ENCODE results near the gene SLC8A1.

SLC8A1 gene

DNA sequence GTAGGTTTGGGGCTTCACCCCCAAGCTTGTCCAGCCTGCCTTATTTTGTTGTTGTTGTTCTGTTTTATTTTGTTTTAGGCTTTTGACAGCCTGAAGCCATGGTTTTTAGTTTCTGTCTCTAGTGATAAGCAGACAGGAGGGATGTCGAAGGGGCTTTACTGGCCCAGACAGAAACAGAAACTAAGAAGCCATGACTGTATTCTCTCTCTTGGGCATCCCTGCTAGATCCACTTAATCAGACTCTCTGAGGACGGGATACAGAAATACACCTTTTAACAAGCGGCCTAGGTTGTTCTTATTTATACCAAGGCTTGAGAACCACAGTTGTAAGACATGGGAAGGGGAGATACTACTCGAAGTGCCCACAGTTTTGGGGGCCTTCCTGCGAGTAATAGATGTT lies 330.9 kb downstream of the SLC8A1 start:
- TF ChIP-seq SNAI2 (CRISPR knock-in tag; IDR thresholded peaks at IDR 0.05) (no peak), OSR1 (CRISPR knock-in tag; IDR thresholded peaks at IDR 0.05) (no peak), CSDC2 (CRISPR knock-in tag; IDR thresholded peaks at IDR 0.05) (no peak), ZNF8 (CRISPR knock-in tag; IDR thresholded peaks at IDR 0.05) (no peak)
- no peak for ATAC-seq

DNA sequence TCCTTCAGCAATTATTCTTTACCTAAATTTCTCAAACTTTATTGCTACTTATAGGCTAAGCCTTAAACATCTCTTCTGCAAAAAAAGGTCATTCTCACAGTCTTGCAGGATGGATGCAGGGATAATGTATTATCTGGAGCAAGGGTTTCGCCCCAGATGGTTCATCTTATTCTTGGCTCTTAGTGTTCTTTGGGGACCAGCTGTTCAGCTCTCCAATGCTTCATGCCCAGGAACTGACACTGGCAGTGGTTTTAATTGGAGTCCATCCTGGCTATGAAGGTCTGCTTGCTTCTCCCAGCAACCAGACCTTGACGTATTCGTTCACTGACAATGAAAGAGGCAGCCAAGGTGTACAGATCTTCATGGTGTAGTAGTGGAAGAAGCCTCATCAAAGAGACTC lies 331.9 kb downstream of the SLC8A1 start:
- ATAC-seq = no peak
- TF ChIP-seq GLIS3 (CRISPR knock-in tag; IDR thresholded peaks at IDR 0.05) = no peak
- TF ChIP-seq, protein P1, sequence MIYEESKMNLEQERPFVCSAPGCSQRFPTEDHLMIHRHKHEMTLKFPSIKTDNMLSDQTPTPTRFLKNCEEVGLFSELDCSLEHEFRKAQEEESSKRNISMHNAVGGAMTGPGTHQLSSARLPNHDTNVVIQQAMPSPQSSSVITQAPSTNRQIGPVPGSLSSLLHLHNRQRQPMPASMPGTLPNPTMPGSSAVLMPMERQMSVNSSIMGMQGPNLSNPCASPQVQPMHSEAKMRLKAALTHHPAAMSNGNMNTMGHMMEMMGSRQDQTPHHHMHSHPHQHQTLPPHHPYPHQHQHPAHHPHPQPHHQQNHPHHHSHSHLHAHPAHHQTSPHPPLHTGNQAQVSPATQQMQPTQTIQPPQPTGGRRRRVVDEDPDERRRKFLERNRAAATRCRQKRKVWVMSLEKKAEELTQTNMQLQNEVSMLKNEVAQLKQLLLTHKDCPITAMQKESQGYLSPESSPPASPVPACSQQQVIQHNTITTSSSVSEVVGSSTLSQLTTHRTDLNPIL (CRISPR knock-in tag; IDR thresholded peaks at IDR 0.05; ENCODE audit: low read depth) = no peak
- TF ChIP-seq ARNTL (CRISPR knock-in tag; IDR thresholded peaks at IDR 0.05; ENCODE audit: borderline replicate concordance, low read depth) = no peak
- TF ChIP-seq PPARA (CRISPR knock-in tag; IDR thresholded peaks at IDR 0.05; ENCODE audit: borderline replicate concordance) = no peak
- no peak for TF ChIP-seq CSDC2 (CRISPR knock-in tag; IDR thresholded peaks at IDR 0.05)
- TF ChIP-seq, protein P2, sequence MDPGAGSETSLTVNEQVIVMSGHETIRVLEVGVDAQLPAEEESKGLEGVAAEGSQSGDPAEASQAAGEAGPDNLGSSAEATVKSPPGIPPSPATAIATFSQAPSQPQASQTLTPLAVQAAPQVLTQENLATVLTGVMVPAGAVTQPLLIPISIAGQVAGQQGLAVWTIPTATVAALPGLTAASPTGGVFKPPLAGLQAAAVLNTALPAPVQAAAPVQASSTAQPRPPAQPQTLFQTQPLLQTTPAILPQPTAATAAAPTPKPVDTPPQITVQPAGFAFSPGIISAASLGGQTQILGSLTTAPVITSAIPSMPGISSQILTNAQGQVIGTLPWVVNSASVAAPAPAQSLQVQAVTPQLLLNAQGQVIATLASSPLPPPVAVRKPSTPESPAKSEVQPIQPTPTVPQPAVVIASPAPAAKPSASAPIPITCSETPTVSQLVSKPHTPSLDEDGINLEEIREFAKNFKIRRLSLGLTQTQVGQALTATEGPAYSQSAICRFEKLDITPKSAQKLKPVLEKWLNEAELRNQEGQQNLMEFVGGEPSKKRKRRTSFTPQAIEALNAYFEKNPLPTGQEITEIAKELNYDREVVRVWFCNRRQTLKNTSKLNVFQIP (CRISPR knock-in tag; IDR thresholded peaks at IDR 0.05; ENCODE audit: borderline replicate concordance, low read depth) = no peak
- TF ChIP-seq ESRRG (CRISPR knock-in tag; IDR thresholded peaks at IDR 0.05) = no peak
- TF ChIP-seq TCF4 (CRISPR knock-in tag; IDR thresholded peaks at IDR 0.05; ENCODE audit: borderline replicate concordance) = no peak
- TF ChIP-seq ISL1 (CRISPR knock-in tag; IDR thresholded peaks at IDR 0.05) = no peak
- no peak for TF ChIP-seq BACH2 (CRISPR knock-in tag; IDR thresholded peaks at IDR 0.05; ENCODE audit: borderline replicate concordance)
- no peak for TF ChIP-seq ZNF70 (CRISPR knock-in tag; IDR thresholded peaks at IDR 0.05)
- TF ChIP-seq, protein P3, sequence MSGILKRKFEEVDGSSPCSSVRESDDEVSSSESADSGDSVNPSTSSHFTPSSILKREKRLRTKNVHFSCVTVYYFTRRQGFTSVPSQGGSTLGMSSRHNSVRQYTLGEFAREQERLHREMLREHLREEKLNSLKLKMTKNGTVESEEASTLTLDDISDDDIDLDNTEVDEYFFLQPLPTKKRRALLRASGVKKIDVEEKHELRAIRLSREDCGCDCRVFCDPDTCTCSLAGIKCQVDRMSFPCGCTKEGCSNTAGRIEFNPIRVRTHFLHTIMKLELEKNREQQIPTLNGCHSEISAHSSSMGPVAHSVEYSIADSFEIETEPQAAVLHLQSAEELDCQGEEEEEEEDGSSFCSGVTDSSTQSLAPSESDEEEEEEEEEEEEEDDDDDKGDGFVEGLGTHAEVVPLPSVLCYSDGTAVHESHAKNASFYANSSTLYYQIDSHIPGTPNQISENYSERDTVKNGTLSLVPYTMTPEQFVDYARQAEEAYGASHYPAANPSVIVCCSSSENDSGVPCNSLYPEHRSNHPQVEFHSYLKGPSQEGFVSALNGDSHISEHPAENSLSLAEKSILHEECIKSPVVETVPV (CRISPR knock-in tag; IDR thresholded peaks at IDR 0.05) = no peak
- TF ChIP-seq ZFP3 (CRISPR knock-in tag; IDR thresholded peaks at IDR 0.05) = no peak

DNA sequence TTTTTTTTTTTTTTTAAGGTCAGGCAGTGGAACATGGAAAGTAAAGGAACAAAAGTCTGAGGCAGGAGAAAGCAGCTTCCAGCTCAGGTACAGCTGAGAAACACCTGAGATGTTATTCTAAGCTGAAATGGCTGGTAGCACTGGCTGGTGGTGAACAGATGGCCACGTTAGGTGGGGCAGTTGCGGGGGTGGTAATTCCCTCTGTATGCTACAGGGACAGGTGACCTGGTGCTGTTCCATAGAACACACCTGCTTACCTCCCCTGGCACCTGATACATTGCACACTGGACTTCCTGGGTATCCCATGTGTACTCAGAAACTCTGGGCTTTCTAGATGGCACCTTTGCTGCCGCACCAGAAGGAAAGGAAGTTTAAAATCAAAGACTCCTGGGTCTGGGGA lies 333.3 kb downstream of the SLC8A1 start:
- no peak for ATAC-seq

More for the DNA sequence above, 333.3 kb downstream of the SLC8A1 start:
- TF ChIP-seq BACH2 (CRISPR knock-in tag; IDR thresholded peaks at IDR 0.05; ENCODE audit: borderline replicate concordance) (no peak), ZFP3 (CRISPR knock-in tag; IDR thresholded peaks at IDR 0.05) (no peak), SNAI2 (CRISPR knock-in tag; IDR thresholded peaks at IDR 0.05) (no peak), RARB (CRISPR knock-in tag; IDR thresholded peaks at IDR 0.05) (no peak), ISL1 (CRISPR knock-in tag; IDR thresholded peaks at IDR 0.05) (no peak), ZNF70 (CRISPR knock-in tag; IDR thresholded peaks at IDR 0.05) (no peak), GLIS3 (CRISPR knock-in tag; IDR thresholded peaks at IDR 0.05) (no peak), ARNTL (CRISPR knock-in tag; IDR thresholded peaks at IDR 0.05; ENCODE audit: borderline replicate concordance, low read depth) (no peak), CSDC2 (CRISPR knock-in tag; IDR thresholded peaks at IDR 0.05) (no peak)
- TF ChIP-seq, protein P2 (CRISPR knock-in tag; IDR thresholded peaks at IDR 0.05; ENCODE audit: borderline replicate concordance, low read depth) = no peak
- TF ChIP-seq, protein P3 (CRISPR knock-in tag; IDR thresholded peaks at IDR 0.05) = no peak
- TF ChIP-seq, protein P1 (CRISPR knock-in tag; IDR thresholded peaks at IDR 0.05; ENCODE audit: low read depth) = no peak

All from SK-N-SH treated with all-trans-retinoic acid at 6 μM for 48 hours (cell line).